Measurements from ENCODE around the gene HVCN1.
"Not testable (repeated sequence)": the region's sequence is repeated elsewhere in the genome, so short reads cannot be mapped to it uniquely, and the experiment has no call there.

The HVCN1 gene

DNA sequence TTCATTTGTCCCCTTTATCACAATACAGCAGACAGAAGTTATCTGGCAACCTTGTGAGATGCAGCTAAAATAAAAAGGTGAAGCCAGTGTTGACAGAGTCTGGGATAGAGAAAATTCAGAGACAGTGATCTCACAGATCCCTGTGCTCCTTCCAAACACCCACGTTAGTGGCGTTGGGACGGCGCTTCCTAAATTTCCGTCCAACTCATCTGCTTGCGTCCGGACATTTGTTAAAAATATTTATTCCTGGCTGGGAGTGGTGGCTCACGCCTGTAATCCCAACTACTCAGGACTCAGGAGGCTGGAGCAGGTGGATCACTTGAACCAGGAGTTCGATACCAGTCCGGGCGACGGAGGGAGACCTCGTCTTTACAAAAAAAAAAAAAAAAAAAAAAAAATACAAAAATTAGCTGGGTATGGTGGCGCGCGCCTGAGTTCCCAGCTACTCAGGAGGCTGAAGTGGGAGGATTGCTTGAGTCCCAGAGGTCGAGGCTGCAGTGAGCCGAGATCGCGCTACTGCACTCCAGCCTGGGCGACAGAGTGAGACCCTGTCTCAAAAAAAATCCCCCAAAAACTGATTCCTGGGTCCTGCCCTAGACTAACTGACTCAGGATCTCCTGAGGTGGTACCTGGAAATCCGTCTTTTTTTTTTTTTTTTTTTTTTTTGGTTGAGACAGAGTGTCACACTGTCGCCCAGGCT, 75.7 kb downstream of the HVCN1 start:
- DNase-seq: no peak

DNA sequence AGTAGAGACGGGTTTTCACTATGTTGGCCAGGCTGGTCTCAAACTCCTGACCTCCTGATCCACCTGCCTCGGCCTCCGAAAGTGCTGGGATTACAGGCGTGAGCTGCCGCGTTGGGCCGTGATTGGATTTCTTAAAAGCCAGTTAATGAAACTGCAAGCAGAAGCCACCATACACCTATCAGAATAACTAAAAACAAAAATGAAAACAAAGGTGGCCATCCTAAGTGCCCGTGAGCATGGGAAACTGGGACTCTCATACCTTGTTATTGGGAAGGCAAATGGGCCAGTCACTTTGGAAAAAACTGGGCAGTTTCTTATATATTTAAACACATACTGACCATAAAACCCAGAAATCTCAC, 82.7 kb downstream of the HVCN1 start:
- no peak for DNase-seq

- not testable (repeated sequence) for DNase-seq
Measured at GRCh38 chr12:110602085-110602814, 86.7 kb downstream of the HVCN1 start.

- no peak for DNase-seq
Measured at GRCh38 chr12:110600254-110600653, 88.7 kb downstream of the HVCN1 start.

DNA sequence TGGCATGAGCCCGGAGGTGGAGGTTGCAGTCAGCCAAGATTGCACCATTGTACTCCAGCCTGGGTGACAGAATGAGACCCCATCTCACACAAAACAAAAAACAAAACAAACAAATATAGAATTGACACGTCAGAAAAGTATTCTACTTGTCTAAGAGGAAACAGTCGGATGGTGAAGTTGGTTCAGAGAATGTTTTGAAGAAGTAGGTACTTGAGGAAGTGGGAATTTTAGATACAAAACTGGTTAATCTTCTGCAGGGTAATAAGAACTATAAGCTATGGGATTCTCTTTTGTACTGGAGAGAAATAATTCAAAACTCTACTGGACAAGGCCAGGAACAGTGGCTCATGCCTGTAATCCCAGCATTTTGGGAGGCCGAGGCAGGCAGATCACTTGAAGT, 89.6 kb downstream of the HVCN1 start:
- DNase-seq: no peak

Measured in stimulated activated CD4-positive, alpha-beta T cell treated with anti-CD3 and anti-CD28 coated beads, Interleukin-2, amount 100 ng/mL, for 48 hours (primary cell).